ENCODE data around the gene FTH1.

The FTH1 gene

DNA sequence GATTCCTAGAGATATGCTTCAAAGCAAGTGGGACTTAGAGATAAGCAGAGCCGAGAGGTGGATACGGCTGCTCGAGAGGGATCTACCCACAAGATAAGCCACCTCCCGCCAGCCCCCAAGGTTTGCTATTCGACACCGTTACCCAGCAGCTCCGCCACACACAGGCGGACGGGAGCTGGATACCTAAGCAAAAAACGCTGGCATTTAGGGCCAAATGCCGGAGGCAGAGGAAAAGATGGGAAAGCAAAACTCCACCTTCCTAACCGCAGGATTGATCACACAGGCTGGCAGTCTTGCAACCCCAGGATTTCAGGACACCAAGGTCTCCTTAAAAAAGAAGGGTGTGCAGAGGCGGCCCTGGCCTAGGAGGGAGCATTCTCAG, 709 bp downstream of the FTH1 start:
- H3K4me3 ChIP-seq (ENCODE audit: low read depth, low read length), result peak overlapping the region; percentile 91
- TF ChIP-seq, protein P1, sequence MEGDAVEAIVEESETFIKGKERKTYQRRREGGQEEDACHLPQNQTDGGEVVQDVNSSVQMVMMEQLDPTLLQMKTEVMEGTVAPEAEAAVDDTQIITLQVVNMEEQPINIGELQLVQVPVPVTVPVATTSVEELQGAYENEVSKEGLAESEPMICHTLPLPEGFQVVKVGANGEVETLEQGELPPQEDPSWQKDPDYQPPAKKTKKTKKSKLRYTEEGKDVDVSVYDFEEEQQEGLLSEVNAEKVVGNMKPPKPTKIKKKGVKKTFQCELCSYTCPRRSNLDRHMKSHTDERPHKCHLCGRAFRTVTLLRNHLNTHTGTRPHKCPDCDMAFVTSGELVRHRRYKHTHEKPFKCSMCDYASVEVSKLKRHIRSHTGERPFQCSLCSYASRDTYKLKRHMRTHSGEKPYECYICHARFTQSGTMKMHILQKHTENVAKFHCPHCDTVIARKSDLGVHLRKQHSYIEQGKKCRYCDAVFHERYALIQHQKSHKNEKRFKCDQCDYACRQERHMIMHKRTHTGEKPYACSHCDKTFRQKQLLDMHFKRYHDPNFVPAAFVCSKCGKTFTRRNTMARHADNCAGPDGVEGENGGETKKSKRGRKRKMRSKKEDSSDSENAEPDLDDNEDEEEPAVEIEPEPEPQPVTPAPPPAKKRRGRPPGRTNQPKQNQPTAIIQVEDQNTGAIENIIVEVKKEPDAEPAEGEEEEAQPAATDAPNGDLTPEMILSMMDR (IDR thresholded peaks at IDR 0.05; ENCODE audit: borderline replicate concordance, insufficient read depth, low read depth, low read length), result no peak

DNA sequence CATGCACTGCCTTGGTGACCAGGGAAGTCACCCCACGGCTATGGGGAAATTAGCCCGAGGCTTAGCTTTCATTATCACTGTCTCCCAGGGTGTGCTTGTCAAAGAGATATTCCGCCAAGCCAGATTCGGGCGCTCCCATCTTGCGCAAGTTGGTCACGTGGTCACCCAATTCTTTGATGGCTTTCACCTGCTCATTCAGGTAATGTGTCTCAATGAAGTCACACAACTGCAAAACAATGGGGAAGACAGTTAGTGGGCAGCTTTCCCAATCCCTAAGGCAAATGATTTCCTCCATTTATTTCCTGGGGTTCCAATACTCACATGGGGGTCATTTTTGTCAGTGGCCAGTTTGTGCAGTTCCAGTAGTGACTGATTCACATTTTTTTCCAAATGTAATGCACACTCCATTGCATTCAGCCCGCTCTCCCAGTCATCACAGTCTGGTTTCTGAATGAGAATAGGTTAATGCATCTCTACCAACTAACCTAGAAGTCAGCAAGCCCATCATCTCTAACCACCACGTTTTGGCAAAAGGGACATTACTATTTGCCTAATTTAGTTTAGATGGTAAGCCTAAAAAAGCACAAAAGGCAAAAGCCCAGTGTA, 2.7 kb downstream of the FTH1 start:
- H3K4me3 ChIP-seq (ENCODE audit: low read depth, low read length), result peak overlapping the region; percentile 91

- no peak overlapping the region for H3K4me3 ChIP-seq (ENCODE audit: low read depth, low read length)
- TF ChIP-seq, protein P1 (IDR thresholded peaks at IDR 0.05; ENCODE audit: borderline replicate concordance, insufficient read depth, low read depth, low read length), result no peak
These were observed 3.3 kb downstream of the FTH1 start for GRCh38 chr11:61964058-61964665.

GRCh38 chr11:61963282-61964057, 4.0 kb downstream of the FTH1 start:
- H3K4me3 ChIP-seq (ENCODE audit: low read depth, low read length), result no peak overlapping the region
- TF ChIP-seq, protein P1 (IDR thresholded peaks at IDR 0.05; ENCODE audit: borderline replicate concordance, insufficient read depth, low read depth, low read length), result no peak

GRCh38 chr11:61963016-61963281, 4.5 kb downstream of the FTH1 start:
- TF ChIP-seq, protein P1 (IDR thresholded peaks at IDR 0.05; ENCODE audit: borderline replicate concordance, insufficient read depth, low read depth, low read length), result no peak
- H3K4me3 ChIP-seq (ENCODE audit: low read depth, low read length), result no peak overlapping the region

GRCh38 chr11:61962213-61963015, 5.0 kb downstream of the FTH1 start:
- no peak overlapping the region for H3K4me3 ChIP-seq (ENCODE audit: low read depth, low read length)
- TF ChIP-seq, protein P1 (IDR thresholded peaks at IDR 0.05; ENCODE audit: borderline replicate concordance, insufficient read depth, low read depth, low read length), result no peak

GRCh38 chr11:61961570-61962212, 5.7 kb downstream of the FTH1 start:
- TF ChIP-seq, protein P1 (IDR thresholded peaks at IDR 0.05; ENCODE audit: borderline replicate concordance, insufficient read depth, low read depth, low read length), result no peak
- H3K4me3 ChIP-seq (ENCODE audit: low read depth, low read length), result no peak overlapping the region
